ENCODE measurements around the gene HSD3B2.

HSD3B2 gene

DNA sequence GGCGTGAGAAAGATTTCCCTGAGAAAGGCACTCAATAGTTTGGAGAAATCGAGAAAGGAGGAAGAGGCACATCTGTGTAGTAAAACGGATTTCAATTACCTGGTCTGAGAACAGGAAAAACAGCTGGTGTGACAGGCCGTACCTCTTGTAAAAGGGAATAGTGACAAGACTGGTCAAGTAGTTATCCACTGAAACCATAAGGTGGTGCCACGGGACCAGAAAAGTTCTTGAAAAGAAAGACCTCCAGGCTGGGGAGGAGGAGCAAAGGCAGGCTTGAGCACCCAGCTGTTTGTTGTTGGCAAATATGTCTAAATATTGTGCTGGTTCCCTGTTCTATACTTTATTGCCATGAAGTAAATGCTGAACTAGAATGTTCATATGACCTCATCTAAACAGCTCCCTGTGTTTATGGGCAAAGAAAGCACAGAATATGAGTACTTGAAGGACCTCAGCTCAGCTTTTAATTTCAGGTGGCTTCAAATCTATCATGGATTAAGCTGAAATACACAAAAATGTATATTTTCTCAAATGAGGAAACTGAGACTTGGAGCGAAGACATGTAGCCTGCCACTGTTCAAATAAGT is 42.4 kb upstream of the HSD3B2 start:
- Histone ChIP-seq H3K4me2 (ENCODE audit: insufficient read depth, low read length) (no peak overlapping the region), H3K27me3 (ENCODE audit: insufficient read depth, low read length, poor library complexity) (peaks cover 23% of the 10 kb centered on the region), H3K9me3 (ENCODE audit: insufficient read depth, low read length, severe bottlenecking) (no peaks in the 10 kb centered on the region), H3K79me2 (ENCODE audit: insufficient read depth, low read length) (no peaks in the 10 kb centered on the region), H3K4me1 (ENCODE audit: insufficient read depth, low read length) (no peaks in the 10 kb centered on the region), H3K4me3 (ENCODE audit: low read depth in 1 of 2, low read length in 2 of 2) (no peak overlapping the region), H2AFZ (ENCODE audit: low read depth, low read length) (no peak overlapping the region), H3K27ac (ENCODE audit: low read length) (no peak overlapping the region), H4K20me1 (ENCODE audit: insufficient read depth, low read length) (no peaks in the 10 kb centered on the region), H3K36me3 (ENCODE audit: insufficient read depth, low read length) (no peaks in the 10 kb centered on the region), H3K9ac (ENCODE audit: low read depth, low read length) (no peak overlapping the region)
- DNase-seq = no peak
- ATAC-seq (ENCODE audit: insufficient read depth, low read depth) = no peak
- TF ChIP-seq CTCF (IDR thresholded peaks at IDR 0.05; ENCODE audit: borderline replicate concordance, extremely low read depth, low read length, poor library complexity, severe bottlenecking) (no peak), EZH2 (IDR thresholded peaks at IDR 0.05; ENCODE audit: borderline replicate concordance, low read depth, low read length, severe bottlenecking) (no peak)

GRCh38 chr1:119373465-119373864 is 41.5 kb upstream of the HSD3B2 start:
- DNase-seq (no peak), ATAC-seq (ENCODE audit: insufficient read depth, low read depth) (no peak)
- Histone ChIP-seq H3K79me2 (ENCODE audit: insufficient read depth, low read length) (no peaks in the 10 kb centered on the region), H3K36me3 (ENCODE audit: insufficient read depth, low read length) (no peaks in the 10 kb centered on the region), H3K4me2 (ENCODE audit: insufficient read depth, low read length) (no peak overlapping the region), H3K4me1 (ENCODE audit: insufficient read depth, low read length) (no peaks in the 10 kb centered on the region), H4K20me1 (ENCODE audit: insufficient read depth, low read length) (no peaks in the 10 kb centered on the region), H3K9ac (ENCODE audit: low read depth, low read length) (no peak overlapping the region), H3K27ac (ENCODE audit: low read length) (no peak overlapping the region), H3K9me3 (ENCODE audit: insufficient read depth, low read length, severe bottlenecking) (no peaks in the 10 kb centered on the region), H3K27me3 (ENCODE audit: insufficient read depth, low read length, poor library complexity) (peaks cover 23% of the 10 kb centered on the region), H2AFZ (ENCODE audit: low read depth, low read length) (no peak overlapping the region), H3K4me3 (ENCODE audit: low read depth in 1 of 2, low read length in 2 of 2) (no peak overlapping the region)
- no peak for TF ChIP-seq CTCF (IDR thresholded peaks at IDR 0.05; ENCODE audit: borderline replicate concordance, extremely low read depth, low read length, poor library complexity, severe bottlenecking)
- no peak for TF ChIP-seq EZH2 (IDR thresholded peaks at IDR 0.05; ENCODE audit: borderline replicate concordance, low read depth, low read length, severe bottlenecking)

DNA sequence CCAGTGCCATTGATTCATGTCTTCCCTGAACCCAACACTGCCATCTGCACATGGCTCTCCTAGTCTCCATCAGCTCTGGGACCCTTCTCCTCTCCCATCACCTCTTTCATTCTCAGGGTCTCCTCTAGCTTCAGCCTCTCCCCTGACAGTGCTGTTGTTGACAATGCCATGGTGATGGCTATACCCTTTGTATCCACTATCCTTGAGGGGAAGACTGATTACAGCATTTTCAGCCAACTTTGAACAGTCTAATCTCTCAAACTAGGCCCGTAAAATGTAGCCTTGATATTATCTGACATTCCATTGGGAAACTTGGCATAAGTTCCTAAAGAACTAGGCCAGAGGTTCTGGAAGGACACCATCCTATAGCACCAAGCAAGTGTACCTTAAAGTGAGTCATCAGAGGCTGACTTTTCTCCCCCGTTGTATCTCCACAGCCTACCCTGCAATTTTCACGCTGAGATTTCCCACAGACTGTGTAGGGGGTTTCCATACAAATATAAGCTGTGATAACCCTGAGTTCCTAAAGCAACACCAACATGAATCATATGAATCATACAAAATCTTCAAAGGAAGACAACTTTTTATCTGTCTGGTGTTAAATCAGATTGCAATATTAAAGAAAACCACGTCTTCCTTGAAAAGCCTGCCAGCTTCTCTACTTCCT is 40.6 kb upstream of the HSD3B2 start:
- H3K4me2 ChIP-seq (ENCODE audit: insufficient read depth, low read length) = no peak overlapping the region
- ATAC-seq (ENCODE audit: insufficient read depth, low read depth) = no peak
- H3K27ac ChIP-seq (ENCODE audit: low read length) = no peak overlapping the region
- no peaks in the 10 kb centered on the region for H4K20me1 ChIP-seq (ENCODE audit: insufficient read depth, low read length)
- no peak overlapping the region for H3K9ac ChIP-seq (ENCODE audit: low read depth, low read length)
- no peaks in the 10 kb centered on the region for H3K79me2 ChIP-seq (ENCODE audit: insufficient read depth, low read length)
- no peaks in the 10 kb centered on the region for H3K36me3 ChIP-seq (ENCODE audit: insufficient read depth, low read length)
- no peak for DNase-seq
- H3K27me3 ChIP-seq (ENCODE audit: insufficient read depth, low read length, poor library complexity) = peaks cover 19% of the 10 kb centered on the region
- H2AFZ ChIP-seq (ENCODE audit: low read depth, low read length) = no peak overlapping the region
- no peak overlapping the region for H3K4me3 ChIP-seq (ENCODE audit: low read depth in 1 of 2, low read length in 2 of 2)
- no peaks in the 10 kb centered on the region for H3K4me1 ChIP-seq (ENCODE audit: insufficient read depth, low read length)
- TF ChIP-seq EZH2 (IDR thresholded peaks at IDR 0.05; ENCODE audit: borderline replicate concordance, low read depth, low read length, severe bottlenecking) (no peak), CTCF (IDR thresholded peaks at IDR 0.05; ENCODE audit: borderline replicate concordance, extremely low read depth, low read length, poor library complexity, severe bottlenecking) (no peak)
- H3K9me3 ChIP-seq (ENCODE audit: insufficient read depth, low read length, severe bottlenecking) = no peaks in the 10 kb centered on the region

Measured in DND-41 (cell line).